ENCODE results near the gene POU2AF1.

- TF ChIP-seq DBP (CRISPR knock-in tag; IDR thresholded peaks at IDR 0.05; ENCODE audit: not compliant biosample characterization), result no peak
- TF ChIP-seq ZNF263 (CRISPR knock-in tag; IDR thresholded peaks at IDR 0.05), result no peak
- no peak for TF ChIP-seq EZH2 (conservative IDR thresholded peaks at IDR 0.05; ENCODE audit: low read depth, low read length)
- TF ChIP-seq MXD1 (CRISPR knock-in tag; IDR thresholded peaks at IDR 0.05), result no peak
- no peak for TF ChIP-seq ZNF251 (CRISPR knock-in tag; IDR thresholded peaks at IDR 0.05)
- no peak for TF ChIP-seq CTCF (CRISPR knock-in tag; IDR thresholded peaks at IDR 0.05)
- TF ChIP-seq ZBTB43 (CRISPR knock-in tag; conservative IDR thresholded peaks at IDR 0.05), result no peak
These were observed 59.8 kb downstream of the POU2AF1 start for GRCh38 chr11:111319296-111319695.
